Measurements from ENCODE around the gene RBSN.
"Not testable (repeated sequence)": the region's sequence is repeated elsewhere in the genome, so short reads cannot be mapped to it uniquely, and the experiment has no call there.

DNA sequence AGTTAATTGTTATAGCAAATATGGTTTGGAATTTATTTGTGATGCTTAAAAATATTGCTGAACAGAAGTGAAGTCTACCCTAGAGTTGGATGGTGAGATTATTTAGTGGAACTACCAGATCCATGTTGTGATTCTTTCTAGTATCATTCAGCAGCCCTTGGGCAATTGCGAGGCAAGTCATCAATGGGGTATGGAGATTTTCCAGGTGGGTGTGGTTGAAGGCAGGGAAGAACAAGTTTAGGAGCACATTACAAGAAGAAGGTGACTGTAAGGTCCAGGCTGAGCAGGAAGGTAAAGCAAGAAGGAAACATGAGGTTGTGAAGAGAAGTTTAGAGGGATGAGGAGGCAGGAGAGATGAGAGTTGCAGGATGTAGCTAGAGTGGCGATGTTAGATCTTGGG is 36.0 kb upstream of the RBSN start:
- TF ChIP-seq, protein P1, sequence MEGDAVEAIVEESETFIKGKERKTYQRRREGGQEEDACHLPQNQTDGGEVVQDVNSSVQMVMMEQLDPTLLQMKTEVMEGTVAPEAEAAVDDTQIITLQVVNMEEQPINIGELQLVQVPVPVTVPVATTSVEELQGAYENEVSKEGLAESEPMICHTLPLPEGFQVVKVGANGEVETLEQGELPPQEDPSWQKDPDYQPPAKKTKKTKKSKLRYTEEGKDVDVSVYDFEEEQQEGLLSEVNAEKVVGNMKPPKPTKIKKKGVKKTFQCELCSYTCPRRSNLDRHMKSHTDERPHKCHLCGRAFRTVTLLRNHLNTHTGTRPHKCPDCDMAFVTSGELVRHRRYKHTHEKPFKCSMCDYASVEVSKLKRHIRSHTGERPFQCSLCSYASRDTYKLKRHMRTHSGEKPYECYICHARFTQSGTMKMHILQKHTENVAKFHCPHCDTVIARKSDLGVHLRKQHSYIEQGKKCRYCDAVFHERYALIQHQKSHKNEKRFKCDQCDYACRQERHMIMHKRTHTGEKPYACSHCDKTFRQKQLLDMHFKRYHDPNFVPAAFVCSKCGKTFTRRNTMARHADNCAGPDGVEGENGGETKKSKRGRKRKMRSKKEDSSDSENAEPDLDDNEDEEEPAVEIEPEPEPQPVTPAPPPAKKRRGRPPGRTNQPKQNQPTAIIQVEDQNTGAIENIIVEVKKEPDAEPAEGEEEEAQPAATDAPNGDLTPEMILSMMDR (IDR thresholded peaks at IDR 0.05), result not testable (repeated sequence)
- TF ChIP-seq POLR2A (IDR thresholded peaks at IDR 0.05), result not testable (repeated sequence)

Measured in adrenal gland (tissue), 5 donors.